Measurements from ENCODE around the gene SRD5A3.
"Not testable (repeated sequence)": the region's sequence is repeated elsewhere in the genome, so short reads cannot be mapped to it uniquely, and the experiment has no call there.

The SRD5A3 gene

DNA sequence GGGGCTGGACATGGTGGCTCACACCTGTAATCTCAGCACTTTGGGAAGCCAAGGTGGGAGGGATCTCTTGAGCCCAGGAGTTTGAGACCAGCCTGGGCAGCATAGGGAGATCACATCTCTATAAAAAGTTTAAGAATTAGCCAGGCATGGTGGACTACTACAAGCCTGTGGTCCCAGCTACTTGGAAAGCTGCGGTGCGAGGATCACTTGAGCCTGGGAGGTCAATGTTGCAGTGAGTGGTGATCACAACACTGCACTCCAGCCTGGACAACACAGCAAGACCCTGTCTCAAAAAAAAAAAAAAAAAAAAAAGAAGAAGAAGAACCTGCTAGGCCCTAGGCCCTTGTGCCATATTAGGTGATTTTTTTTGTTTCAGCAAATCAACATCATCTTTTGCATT is 12.2 kb downstream of the SRD5A3 start:
- WGBS, 2 experiments: 90 to 97% methylated on average over 2 of the region's 2 CpGs
- Histone ChIP-seq H3K27me3 (ENCODE audit: control insufficient read depth, insufficient read depth, low read length, poor library complexity, severe bottlenecking) (no peaks in the 10 kb centered on the region), H3K27ac (ENCODE audit: insufficient read depth, low read depth, low read length, poor library complexity, severe bottlenecking) (no peak overlapping the region), H3K36me3 (ENCODE audit: control insufficient read depth, insufficient read depth, low read length) (no peaks in the 10 kb centered on the region), H3K9me3 (ENCODE audit: control insufficient read depth, low read length) (no peaks in the 10 kb centered on the region), H3K4me3 (ENCODE audit: insufficient read depth, low read depth, low read length) (no peak overlapping the region), H3K4me1 (ENCODE audit: control insufficient read depth, insufficient read depth, low read length) (no peaks in the 10 kb centered on the region)

DNA sequence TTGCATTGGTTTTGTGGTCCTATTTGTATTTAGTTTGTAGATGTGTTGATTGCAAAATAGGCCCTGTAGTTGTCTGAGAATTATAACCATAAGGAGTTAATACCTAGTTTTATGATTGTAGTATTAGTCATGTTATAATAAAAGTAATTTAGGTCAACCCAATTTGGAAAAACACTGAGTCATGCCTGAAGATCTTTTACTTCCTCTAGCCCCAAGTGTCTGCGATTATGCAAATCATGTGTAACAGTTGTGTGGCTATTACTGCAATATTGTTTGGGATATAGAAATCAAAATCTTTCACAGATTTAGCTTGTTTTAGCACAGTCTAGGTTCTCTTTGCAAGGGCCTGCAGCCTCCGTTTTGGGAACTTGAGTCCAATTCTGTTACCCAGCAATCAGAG is 12.6 kb downstream of the SRD5A3 start:
- Histone ChIP-seq H3K36me3 (ENCODE audit: control insufficient read depth, insufficient read depth, low read length) (no peaks in the 10 kb centered on the region), H3K4me3 (ENCODE audit: insufficient read depth, low read depth, low read length) (no peak overlapping the region), H3K4me1 (ENCODE audit: control insufficient read depth, insufficient read depth, low read length) (no peaks in the 10 kb centered on the region), H3K9me3 (ENCODE audit: control insufficient read depth, low read length) (no peaks in the 10 kb centered on the region), H3K27ac (ENCODE audit: insufficient read depth, low read depth, low read length, poor library complexity, severe bottlenecking) (no peak overlapping the region), H3K27me3 (ENCODE audit: control insufficient read depth, insufficient read depth, low read length, poor library complexity, severe bottlenecking) (no peaks in the 10 kb centered on the region)
- WGBS, 2 experiments: 93 to 98% methylated on average over 2 of the region's 2 CpGs

DNA sequence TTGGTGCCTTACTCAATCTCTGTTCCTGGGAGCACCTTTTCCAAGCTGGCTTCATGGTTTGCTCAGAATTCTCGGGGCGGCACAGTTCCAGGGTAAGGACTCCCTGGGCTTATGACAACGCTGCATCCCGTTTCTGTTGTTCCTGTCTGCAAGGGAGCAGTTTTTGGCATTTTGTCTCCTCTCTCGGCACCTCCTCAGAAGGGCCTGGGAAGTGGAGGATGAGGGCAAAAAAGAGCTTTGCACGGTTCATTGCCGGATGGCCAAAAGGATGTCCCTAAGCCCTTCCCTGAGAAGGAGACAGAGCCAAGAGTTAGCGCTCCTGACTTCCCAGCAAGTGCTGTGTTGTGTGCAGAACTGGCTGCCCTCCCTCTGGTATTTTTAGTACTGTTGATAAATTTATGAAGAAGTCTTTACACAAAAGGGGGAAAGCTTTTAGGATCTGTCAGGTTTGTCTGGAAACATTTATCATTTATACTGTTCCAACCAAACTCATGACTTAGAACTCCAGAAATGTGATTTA is 13.4 kb downstream of the SRD5A3 start:
- H3K9me3 ChIP-seq (ENCODE audit: control insufficient read depth, low read length): no peaks in the 10 kb centered on the region
- no peaks in the 10 kb centered on the region for H3K4me1 ChIP-seq (ENCODE audit: control insufficient read depth, insufficient read depth, low read length)
- H3K27ac ChIP-seq (ENCODE audit: insufficient read depth, low read depth, low read length, poor library complexity, severe bottlenecking): no peak overlapping the region
- 94% methylated on average over 8 of the region's 8 CpGs for WGBS, 2 experiments
- H3K27me3 ChIP-seq (ENCODE audit: control insufficient read depth, insufficient read depth, low read length, poor library complexity, severe bottlenecking): no peaks in the 10 kb centered on the region
- H3K4me3 ChIP-seq (ENCODE audit: insufficient read depth, low read depth, low read length): no peak overlapping the region
- no peaks in the 10 kb centered on the region for H3K36me3 ChIP-seq (ENCODE audit: control insufficient read depth, insufficient read depth, low read length)

DNA sequence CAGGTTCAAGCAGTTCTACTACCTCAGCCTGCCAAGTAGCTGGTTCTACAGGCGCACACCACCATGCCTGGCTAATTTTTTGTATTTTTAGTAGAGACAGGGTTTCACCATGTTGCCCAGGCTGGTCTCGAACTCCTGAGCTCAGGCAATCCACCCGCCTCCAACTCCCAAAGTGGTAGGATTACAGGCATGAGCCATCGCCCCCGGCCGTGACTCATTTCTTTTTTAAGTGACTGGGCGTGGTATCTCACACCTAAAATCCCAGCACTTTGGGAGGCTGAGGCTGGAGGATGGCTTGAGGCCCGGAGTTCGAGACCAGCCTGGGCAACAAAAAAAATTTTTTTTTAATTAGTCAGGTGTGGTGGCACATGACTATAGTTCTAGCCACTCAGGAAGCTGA is 16.9 kb downstream of the SRD5A3 start:
- H3K4me1 ChIP-seq (ENCODE audit: control insufficient read depth, insufficient read depth, low read length): peaks cover 11% of the 10 kb centered on the region
- H3K27me3 ChIP-seq (ENCODE audit: control insufficient read depth, insufficient read depth, low read length, poor library complexity, severe bottlenecking); H3K9me3 ChIP-seq (ENCODE audit: control insufficient read depth, low read length); H3K4me3 ChIP-seq (ENCODE audit: insufficient read depth, low read depth, low read length); H3K36me3 ChIP-seq (ENCODE audit: control insufficient read depth, insufficient read depth, low read length); H3K27ac ChIP-seq (ENCODE audit: insufficient read depth, low read depth, low read length, poor library complexity, severe bottlenecking): not testable (repeated sequence)
- 93 to 96% methylated on average over 9 of the region's 9 CpGs for WGBS, 2 experiments

DNA sequence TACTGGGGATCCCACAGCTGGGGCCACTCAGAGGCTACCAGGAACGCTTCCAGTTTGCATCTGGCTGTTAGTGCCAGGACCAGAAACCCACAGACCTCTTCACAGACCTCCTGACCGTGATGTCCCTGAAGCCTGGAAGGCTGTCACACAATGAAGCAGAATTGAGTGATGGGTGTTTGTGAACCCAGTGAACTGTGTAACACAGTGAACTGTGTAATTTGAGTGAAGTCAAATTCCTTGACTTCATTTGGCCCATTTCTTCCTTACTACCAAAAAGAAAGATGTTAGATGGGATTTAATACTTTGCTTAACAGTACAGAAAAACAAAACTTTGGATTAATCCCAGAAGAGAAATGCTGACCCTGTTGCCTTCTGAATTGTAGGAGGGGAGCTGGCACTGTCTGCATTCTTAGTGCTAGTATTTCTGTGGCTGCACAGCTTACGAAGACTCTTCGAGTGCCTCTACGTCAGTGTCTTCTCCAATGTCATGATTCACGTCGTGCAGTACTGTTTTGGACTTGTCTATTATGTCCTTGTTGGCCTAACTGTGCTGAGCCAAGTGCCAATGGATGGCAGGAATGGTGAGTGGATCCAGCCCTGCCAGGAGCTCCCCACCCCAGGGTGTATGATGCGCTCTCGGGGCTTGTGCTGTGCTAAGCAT is 17.8 kb downstream of the SRD5A3 start:
- Histone ChIP-seq H3K27me3 (ENCODE audit: control insufficient read depth, insufficient read depth, low read length, poor library complexity, severe bottlenecking) (no peaks in the 10 kb centered on the region), H3K27ac (ENCODE audit: insufficient read depth, low read depth, low read length, poor library complexity, severe bottlenecking) (no peak overlapping the region), H3K4me1 (ENCODE audit: control insufficient read depth, insufficient read depth, low read length) (peaks cover 11% of the 10 kb centered on the region), H3K4me3 (ENCODE audit: insufficient read depth, low read depth, low read length) (no peak overlapping the region), H3K36me3 (ENCODE audit: control insufficient read depth, insufficient read depth, low read length) (no peaks in the 10 kb centered on the region), H3K9me3 (ENCODE audit: control insufficient read depth, low read length) (no peaks in the 10 kb centered on the region)
- WGBS, 2 experiments: 90 to 97% methylated on average over 9 of the region's 9 CpGs

DNA sequence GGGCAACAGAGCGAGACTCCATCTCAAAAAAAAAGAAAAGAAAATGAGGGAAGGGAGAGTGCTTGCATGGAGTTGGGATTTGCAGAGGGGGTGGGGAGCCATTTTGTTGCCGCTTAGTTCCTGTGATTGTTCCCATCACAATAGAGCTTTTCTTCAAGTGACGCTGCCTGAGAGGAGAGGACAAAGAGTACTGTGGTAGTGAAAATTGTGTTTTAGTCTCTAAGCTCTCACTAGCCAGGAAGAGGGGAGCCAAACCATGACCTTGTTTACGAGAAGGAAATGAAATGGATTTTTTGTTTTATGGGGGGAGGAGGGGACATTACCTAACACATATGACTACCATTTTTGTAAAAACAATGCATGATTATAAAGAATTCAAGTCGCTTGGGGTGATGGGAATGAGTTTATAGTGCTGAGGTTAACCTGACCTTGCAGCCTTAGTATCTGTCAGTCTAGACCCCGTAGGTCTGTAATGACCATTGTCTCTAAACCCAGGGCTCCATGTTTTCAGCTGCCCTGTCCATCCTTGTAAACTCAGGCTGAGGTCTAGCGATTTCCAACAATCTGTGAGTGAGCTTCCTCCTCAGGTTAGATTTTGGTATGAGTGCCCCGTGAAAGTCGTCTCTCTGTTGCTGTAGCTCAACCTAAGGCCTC is 18.8 kb downstream of the SRD5A3 start:
- H3K4me1 ChIP-seq (ENCODE audit: control insufficient read depth, insufficient read depth, low read length): peaks cover 11% of the 10 kb centered on the region
- no peak overlapping the region for H3K27ac ChIP-seq (ENCODE audit: insufficient read depth, low read depth, low read length, poor library complexity, severe bottlenecking)
- WGBS, 2 experiments: 66 to 69% methylated on average over 8 to 9 of the region's 9 CpGs
- H3K9me3 ChIP-seq (ENCODE audit: control insufficient read depth, low read length): no peaks in the 10 kb centered on the region
- H3K36me3 ChIP-seq (ENCODE audit: control insufficient read depth, insufficient read depth, low read length): no peaks in the 10 kb centered on the region
- no peaks in the 10 kb centered on the region for H3K27me3 ChIP-seq (ENCODE audit: control insufficient read depth, insufficient read depth, low read length, poor library complexity, severe bottlenecking)
- H3K4me3 ChIP-seq (ENCODE audit: insufficient read depth, low read depth, low read length): no peak overlapping the region

DNA sequence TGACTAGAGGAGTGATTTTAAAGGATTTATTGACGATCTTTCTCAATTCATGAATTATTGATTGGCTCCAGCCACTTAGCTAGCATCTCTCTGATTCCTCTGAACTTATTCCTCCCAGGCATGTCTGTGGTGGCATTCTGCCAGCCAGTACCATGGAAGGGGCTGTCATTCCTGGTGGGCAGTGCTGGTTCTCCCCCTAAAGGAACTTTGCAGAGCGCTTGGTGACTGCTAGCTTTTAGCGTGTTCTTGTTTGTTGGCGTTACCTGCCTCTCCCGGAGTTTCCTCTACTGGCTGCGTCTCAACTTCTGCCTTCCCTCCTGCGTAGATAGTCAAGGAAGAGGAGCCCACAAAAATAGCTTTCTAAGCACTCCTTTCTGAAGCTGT is 19.3 kb downstream of the SRD5A3 start:
- Histone ChIP-seq H3K27me3 (ENCODE audit: control insufficient read depth, insufficient read depth, low read length, poor library complexity, severe bottlenecking) (no peaks in the 10 kb centered on the region), H3K27ac (ENCODE audit: insufficient read depth, low read depth, low read length, poor library complexity, severe bottlenecking) (no peak overlapping the region), H3K4me3 (ENCODE audit: insufficient read depth, low read depth, low read length) (no peak overlapping the region), H3K4me1 (ENCODE audit: control insufficient read depth, insufficient read depth, low read length) (peaks cover 11% of the 10 kb centered on the region), H3K36me3 (ENCODE audit: control insufficient read depth, insufficient read depth, low read length) (no peaks in the 10 kb centered on the region), H3K9me3 (ENCODE audit: control insufficient read depth, low read length) (no peaks in the 10 kb centered on the region)
- 87 to 89% methylated on average over 7 of the region's 7 CpGs for WGBS, 2 experiments

DNA sequence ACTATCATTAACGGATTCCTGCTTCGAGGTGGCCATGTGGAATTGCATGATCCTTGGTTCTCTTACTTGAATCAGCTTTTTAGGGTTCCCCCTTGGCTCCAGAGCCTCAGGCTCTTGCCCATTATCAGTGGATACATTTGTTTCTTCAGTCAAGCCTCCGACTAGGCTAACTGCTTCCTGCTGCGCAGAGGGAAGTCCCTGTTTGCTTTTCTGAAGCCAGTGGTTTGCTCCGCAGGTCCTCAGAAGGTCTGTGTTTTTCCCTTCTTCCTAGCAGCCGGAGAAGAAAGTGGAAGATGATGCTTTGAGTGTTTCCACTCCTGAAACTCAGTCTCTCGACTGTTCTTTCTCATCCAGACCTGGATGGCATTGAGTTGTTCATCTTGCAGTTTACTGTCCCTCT is 20.6 kb downstream of the SRD5A3 start:
- Histone ChIP-seq H3K36me3 (ENCODE audit: control insufficient read depth, insufficient read depth, low read length) (no peaks in the 10 kb centered on the region), H3K4me1 (ENCODE audit: control insufficient read depth, insufficient read depth, low read length) (peaks cover 11% of the 10 kb centered on the region), H3K4me3 (ENCODE audit: insufficient read depth, low read depth, low read length) (no peak overlapping the region), H3K27ac (ENCODE audit: insufficient read depth, low read depth, low read length, poor library complexity, severe bottlenecking) (no peak overlapping the region), H3K27me3 (ENCODE audit: control insufficient read depth, insufficient read depth, low read length, poor library complexity, severe bottlenecking) (no peaks in the 10 kb centered on the region), H3K9me3 (ENCODE audit: control insufficient read depth, low read length) (no peaks in the 10 kb centered on the region)
- 93% methylated on average over 7 of the region's 7 CpGs for WGBS, 2 experiments

DNA sequence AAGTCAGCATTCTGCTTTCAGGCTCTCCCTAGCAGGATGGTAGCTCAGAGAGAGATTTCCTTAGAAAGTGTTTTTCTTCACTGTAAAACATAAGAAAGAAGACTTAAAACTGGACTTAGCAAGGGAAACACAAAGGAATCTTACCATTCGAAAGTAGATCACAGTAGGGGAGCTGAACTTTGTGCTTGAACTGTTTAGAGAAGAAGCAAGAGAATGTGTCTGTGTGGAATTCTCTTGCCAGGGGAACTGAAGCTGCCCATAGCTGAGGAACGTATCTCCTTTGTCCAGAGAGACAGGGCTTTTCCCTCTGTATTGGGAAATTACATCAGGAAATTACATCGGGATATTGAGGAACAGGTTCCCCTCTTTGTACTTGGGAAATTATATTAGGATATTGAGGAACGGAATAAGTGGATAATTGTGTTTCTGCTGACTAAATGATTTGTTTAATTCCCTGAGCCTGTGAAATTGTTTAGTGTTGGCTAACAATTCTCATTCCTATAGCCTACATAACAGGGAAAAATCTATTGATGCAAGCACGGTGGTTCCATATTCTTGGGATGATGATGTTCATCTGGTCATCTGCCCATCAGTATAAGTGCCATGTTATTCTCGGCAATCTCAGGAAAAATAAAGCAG is 21.2 kb downstream of the SRD5A3 start:
- no peaks in the 10 kb centered on the region for H3K9me3 ChIP-seq (ENCODE audit: control insufficient read depth, low read length)
- 85% methylated on average over 6 of the region's 6 CpGs for WGBS, 2 experiments
- H3K27ac ChIP-seq (ENCODE audit: insufficient read depth, low read depth, low read length, poor library complexity, severe bottlenecking): no peak overlapping the region
- H3K4me1 ChIP-seq (ENCODE audit: control insufficient read depth, insufficient read depth, low read length): peaks cover 11% of the 10 kb centered on the region
- no peaks in the 10 kb centered on the region for H3K27me3 ChIP-seq (ENCODE audit: control insufficient read depth, insufficient read depth, low read length, poor library complexity, severe bottlenecking)
- no peak overlapping the region for H3K4me3 ChIP-seq (ENCODE audit: insufficient read depth, low read depth, low read length)
- H3K36me3 ChIP-seq (ENCODE audit: control insufficient read depth, insufficient read depth, low read length): no peaks in the 10 kb centered on the region

DNA sequence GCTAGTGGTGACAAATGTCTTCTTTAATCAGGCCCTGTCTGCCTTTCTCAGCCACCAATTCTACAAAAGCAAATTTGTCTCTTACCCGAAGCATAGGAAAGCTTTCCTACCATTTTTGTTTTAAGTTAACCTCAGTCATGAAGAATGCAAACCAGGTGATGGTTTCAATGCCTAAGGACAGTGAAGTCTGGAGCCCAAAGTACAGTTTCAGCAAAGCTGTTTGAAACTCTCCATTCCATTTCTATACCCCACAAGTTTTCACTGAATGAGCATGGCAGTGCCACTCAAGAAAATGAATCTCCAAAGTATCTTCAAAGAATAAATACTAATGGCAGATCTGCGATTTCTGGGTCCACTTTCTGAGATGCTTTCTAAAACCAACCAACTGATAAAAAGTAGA is 23.9 kb downstream of the SRD5A3 start:
- H3K4me3 ChIP-seq (ENCODE audit: insufficient read depth, low read depth, low read length): no peak overlapping the region
- peaks cover 10% of the 10 kb centered on the region for H3K4me1 ChIP-seq (ENCODE audit: control insufficient read depth, insufficient read depth, low read length)
- H3K27me3 ChIP-seq (ENCODE audit: control insufficient read depth, insufficient read depth, low read length, poor library complexity, severe bottlenecking): no peaks in the 10 kb centered on the region
- no peaks in the 10 kb centered on the region for H3K36me3 ChIP-seq (ENCODE audit: control insufficient read depth, insufficient read depth, low read length)
- WGBS, 2 experiments: 90 to 91% methylated on average over 2 of the region's 2 CpGs
- no peak overlapping the region for H3K27ac ChIP-seq (ENCODE audit: insufficient read depth, low read depth, low read length, poor library complexity, severe bottlenecking)
- no peaks in the 10 kb centered on the region for H3K9me3 ChIP-seq (ENCODE audit: control insufficient read depth, low read length)
